T-cell (primary cell): ENCODE data around the gene PRR22. TPM values are rescaled to one million over a fixed set of nuclear protein-coding genes. Genes with fewer than 3 reads are reported as not detected.

Source experiments
- ATAC-seq, 4 experiments: fragments of 200-7000 bp in 3 of 4; fragments of 150-1000 bp in 1 of 4; cut with Tn5 transposase; replicated peaks in 1 of 4; 1 replicate in 3 of 4; 2 replicates in 1 of 4; pipeline ENCODE4 v1.10.0; 2021; ENCODE audit warnings: moderate library complexity in 3 of 4, mild to moderate bottlenecking in 2 of 4, moderate number of reproducible peaks in 1 of 4
- CTCF ChIA-PET, 2 donors: fragments of 300-600 bp; sonication (Branson Sonifier 250); formaldehyde crosslinking; loops; one replicate each; lab custom pipeline; 2022; ENCODE audit warnings: antibody characterized with exemption in 2 of 2; lab: Charles Lee
- POLR2A ChIA-PET, 2 donors: fragments of 300-600 bp; sonication (Branson Sonifier 250); formaldehyde crosslinking; loops; one replicate each; lab custom pipeline; 2022; ENCODE audit warnings: antibody characterized with exemption in 2 of 2; lab: Charles Lee
- DNase-seq, 35 experiments: peaks; one replicate each; pipeline versions ENCODE4 v3.0.0 to v3.0.0-alpha.2; 2013 to 2023
- H3K27ac ChIP-seq: one replicate; pipeline ENCODE4 v1.5.1; 2013; ENCODE audit warnings: low read length
- H3K27me3 ChIP-seq, 2 experiments: replicated peaks in 1 of 2; 1 replicate in 1 of 2; 2 replicates in 1 of 2; pipeline versions ENCODE4 v1.6.1 to v1.7.0; 2013; ENCODE audit warnings: low read length in 1 of 2, mixed read lengths in 1 of 2; ENCODE audit not compliant: control insufficient read depth in 2 of 2, insufficient read depth in 2 of 2; ENCODE audit errors: extremely low read depth in 1 of 2
- H3K36me3 ChIP-seq, 2 donors: 1 replicate in 1 of 2; 2 replicates in 1 of 2; pipeline versions ENCODE4 v1.6.1 to v1.7.0; 2013; ENCODE audit warnings: low read length in 1 of 2; ENCODE audit not compliant: control insufficient read depth in 2 of 2, insufficient read depth in 1 of 2; ENCODE audit errors: extremely low read depth in 1 of 2
- H3K4me1 ChIP-seq, 2 experiments: 1 replicate in 1 of 2; 2 replicates in 1 of 2; pipeline versions ENCODE4 v1.6.1 to v1.7.0; 2013; ENCODE audit warnings: low read length in 2 of 2, mixed read lengths in 1 of 2; ENCODE audit not compliant: insufficient read depth in 2 of 2, control insufficient read depth in 1 of 2; ENCODE audit errors: extremely low read depth in 1 of 2
- H3K4me3 ChIP-seq, 2 donors: 1 replicate in 1 of 2; 2 replicates in 1 of 2; pipeline versions ENCODE4 v1.5.1 to v1.7.0; 2013; ENCODE audit warnings: mild to moderate bottlenecking in 2 of 2, low read length in 1 of 2, moderate library complexity in 1 of 2; ENCODE audit not compliant: control insufficient read depth in 1 of 2; ENCODE audit errors: extremely low read depth in 1 of 2
- H3K9me3 ChIP-seq: 2 replicates; pipeline ENCODE4 v1.7.0; 2013
- H3K27ac Mint-ChIP-seq, 2 donors: one replicate each; pipeline ENCODE4 v1.8.0; 2020 to 2021; ENCODE audit warnings: mild to moderate bottlenecking in 2 of 2, mixed read lengths in 2 of 2
- H3K27me3 Mint-ChIP-seq, 2 donors: one replicate each; pipeline ENCODE4 v1.8.0; 2021 to 2022; ENCODE audit warnings: mixed read lengths in 2 of 2
- H3K36me3 Mint-ChIP-seq: one replicate; pipeline ENCODE4 v1.8.0; 2021; ENCODE audit warnings: mixed read lengths
- H3K4me1 Mint-ChIP-seq, 3 donors: one replicate each; pipeline ENCODE4 v1.8.0; 2020 to 2022; ENCODE audit warnings: mixed read lengths in 3 of 3, mild to moderate bottlenecking in 1 of 3
- H3K4me3 Mint-ChIP-seq, 3 donors: one replicate each; pipeline ENCODE4 v1.8.0; 2020 to 2022; ENCODE audit warnings: mild to moderate bottlenecking in 3 of 3, mixed read lengths in 3 of 3, moderate library complexity in 3 of 3
- H3K9me3 Mint-ChIP-seq, 3 donors: one replicate each; pipeline ENCODE4 v1.8.0; 2020 to 2022; ENCODE audit warnings: mixed read lengths in 3 of 3
- WGBS: methylation state at CpG from one replicate; pipeline ENCODE4 v1.1.5; 2013; ENCODE audit warnings: missing lambda C conversion rate; ENCODE audit not compliant: insufficient coverage; 5-methylcytosine and 5-hydroxymethylcytosine counted together
- total RNA-seq, 35 experiments: library from RNA in 6 of 35; stranded (reverse) in 6 of 35; fragments of 120-200 nt in 1 of 35; gene quantifications; one replicate each; pipeline versions ENCODE4 v1.2.1 to v1.2.4 and lab custom pipeline; 2013 to 2026

PRR22 gene
- total RNA-seq, 5 donors from 2014 or later (not counting 1 experiment from before 2014, with no cell fraction given) = 4.7 to 6.0 (median 5.5) TPM

DNA sequence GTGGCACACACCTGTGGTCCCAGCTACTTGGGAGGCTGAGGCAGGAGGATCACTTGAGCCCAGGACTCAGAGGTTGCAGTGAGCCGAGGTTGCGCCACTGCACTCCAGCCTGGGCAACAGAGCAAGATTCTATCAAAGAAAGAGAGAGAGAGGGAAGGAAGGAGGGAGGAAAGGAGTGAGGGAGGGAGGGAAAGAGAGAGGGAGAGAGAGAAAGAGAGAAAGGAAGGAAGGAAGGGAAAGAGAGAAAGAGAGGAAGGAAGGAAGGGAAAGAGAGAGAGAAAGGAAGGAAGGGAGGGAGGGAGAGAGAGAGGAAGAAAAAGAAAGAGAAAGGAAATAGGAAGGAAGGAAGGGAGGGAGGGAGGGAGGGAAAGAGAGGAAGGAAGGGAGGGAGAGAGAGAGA is 32.7 kb upstream of the PRR22 start:
- no peak overlapping the region for H3K27ac Mint-ChIP-seq
- ATAC-seq (no peak), DNase-seq (no peak)
- H3K4me3 Mint-ChIP-seq = no peak overlapping the region
- no peaks in the 10 kb centered on the region for H3K9me3 Mint-ChIP-seq
- CTCF ChIA-PET = no interaction called here
- Histone ChIP-seq H3K27me3 (peaks cover 0 to 15% of the 10 kb centered on the region in 2 experiments), H3K4me3 (no peak overlapping the region), H3K9me3 (no peaks in the 10 kb centered on the region), H3K27ac (no peak overlapping the region), H3K36me3 (no peaks in the 10 kb centered on the region), H3K4me1 (no peaks in the 10 kb centered on the region)
- POLR2A ChIA-PET = no interaction called here
- no peaks in the 10 kb centered on the region for H3K36me3 Mint-ChIP-seq
- H3K4me1 Mint-ChIP-seq = no peaks in the 10 kb centered on the region
- peaks cover 1 to 8% of the 10 kb centered on the region in 2 donors for H3K27me3 Mint-ChIP-seq
- 83% methylated on average over 1 of the region's 2 CpGs for WGBS

GRCh38 chr19:5814852-5815246 is 30.3 kb upstream of the PRR22 start:
- Histone ChIP-seq H3K4me1 (no peaks in the 10 kb centered on the region), H3K27ac (no peak overlapping the region), H3K4me3 (no peak overlapping the region), H3K27me3 (peaks cover 0 to 15% of the 10 kb centered on the region in 2 experiments), H3K9me3 (no peaks in the 10 kb centered on the region), H3K36me3 (no peaks in the 10 kb centered on the region)
- DNase-seq (no peak), ATAC-seq (no peak)
- peaks cover 1 to 8% of the 10 kb centered on the region in 2 donors for H3K27me3 Mint-ChIP-seq
- no peak overlapping the region for H3K4me3 Mint-ChIP-seq
- 63% methylated on average over 4 of the region's 11 CpGs for WGBS
- no peaks in the 10 kb centered on the region for H3K36me3 Mint-ChIP-seq
- no peaks in the 10 kb centered on the region for H3K9me3 Mint-ChIP-seq
- no peak overlapping the region for H3K27ac Mint-ChIP-seq
- CTCF ChIA-PET = interaction anchor here in 1 of 2 donors (0.7 kb wide), 1 partner anchor 11 kb away, joined by 4 read pairs; no protein-coding TSS in a partner anchor
- POLR2A ChIA-PET = interaction anchor here in 1 of 2 donors (0.7 kb wide), 1 partner anchor 10 kb away, joined by 11 read pairs; no protein-coding TSS in a partner anchor
- H3K4me1 Mint-ChIP-seq = no peaks in the 10 kb centered on the region

DNA sequence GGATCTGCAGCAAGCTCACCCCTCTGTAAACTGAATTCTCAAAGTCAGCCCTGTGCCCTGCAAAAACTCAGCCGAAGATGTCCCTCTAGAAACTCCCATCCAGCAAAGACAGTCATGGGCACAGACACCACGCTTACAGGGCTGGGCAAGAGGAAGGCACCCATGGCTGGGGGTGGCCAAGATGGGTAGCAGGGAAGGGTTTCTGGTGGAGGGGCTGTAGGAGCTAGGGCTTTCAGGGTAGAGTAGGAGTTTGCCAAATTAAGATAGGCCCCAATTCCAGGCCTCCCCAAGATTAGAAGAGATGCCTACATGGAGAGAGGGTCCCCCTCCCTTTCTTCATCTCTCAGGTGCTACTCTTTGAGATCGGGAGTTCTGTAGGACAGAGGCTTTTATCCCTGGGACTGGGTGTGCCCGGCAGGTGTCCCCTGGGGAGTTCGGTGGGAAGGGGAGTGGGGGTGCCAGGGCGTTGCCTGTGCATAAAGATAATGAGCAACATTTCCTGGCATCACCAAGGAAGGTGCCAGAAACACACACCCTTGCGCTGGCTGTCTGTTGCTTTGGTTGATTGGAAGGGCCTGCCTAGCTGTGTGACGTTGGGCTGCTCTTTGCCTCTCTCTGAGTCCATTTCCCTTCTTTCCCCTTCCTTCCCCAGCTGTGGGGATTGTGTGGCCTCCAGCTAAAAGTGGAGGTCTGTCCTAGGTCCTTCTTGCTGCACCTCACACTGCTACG is 29.7 kb upstream of the PRR22 start:
- ChIA-PET POLR2A (no interaction called here), CTCF (no interaction called here)
- Mint-ChIP-seq H3K36me3 (no peaks in the 10 kb centered on the region), H3K9me3 (no peaks in the 10 kb centered on the region), H3K4me3 (no peak overlapping the region), H3K4me1 (no peaks in the 10 kb centered on the region), H3K27ac (no peak overlapping the region), H3K27me3 (peaks cover 1 to 8% of the 10 kb centered on the region in 2 donors)
- H3K4me1 ChIP-seq = no peaks in the 10 kb centered on the region
- DNase-seq = no peak
- peaks cover 0 to 15% of the 10 kb centered on the region in 2 experiments for H3K27me3 ChIP-seq
- no peaks in the 10 kb centered on the region for H3K9me3 ChIP-seq
- no peaks in the 10 kb centered on the region for H3K36me3 ChIP-seq
- ATAC-seq = no peak
- no peak overlapping the region for H3K4me3 ChIP-seq
- H3K27ac ChIP-seq = no peak overlapping the region
- WGBS = 74% methylated on average over 5 of the region's 9 CpGs

- Mint-ChIP-seq H3K27me3 (no peaks in the 10 kb centered on the region), H3K27ac (no peak overlapping the region), H3K9me3 (no peaks in the 10 kb centered on the region), H3K4me1 (peaks cover 0 to 6% (median 0%) of the 10 kb centered on the region in 3 donors), H3K36me3 (no peaks in the 10 kb centered on the region), H3K4me3 (no peak overlapping the region)
- 92% methylated on average over 4 of the region's 4 CpGs for WGBS
- H3K4me3 ChIP-seq = no peak overlapping the region
- no peak overlapping the region for H3K27ac ChIP-seq
- ChIA-PET CTCF (interaction anchor here in 1 of 2 donors (1.0 kb wide), 1 partner anchor 17 kb away, joined by 3 read pairs; no protein-coding TSS in a partner anchor), POLR2A (no interaction called here)
- H3K4me1 ChIP-seq = no peaks in the 10 kb centered on the region
- H3K9me3 ChIP-seq = no peaks in the 10 kb centered on the region
- DNase-seq (no peak), ATAC-seq (no peak)
- H3K36me3 ChIP-seq = no peaks in the 10 kb centered on the region
- peaks cover 0 to 7% of the 10 kb centered on the region in 2 experiments for H3K27me3 ChIP-seq
Observed at GRCh38 chr19:5811117-5811516, 26.6 kb upstream of the PRR22 start.

DNA sequence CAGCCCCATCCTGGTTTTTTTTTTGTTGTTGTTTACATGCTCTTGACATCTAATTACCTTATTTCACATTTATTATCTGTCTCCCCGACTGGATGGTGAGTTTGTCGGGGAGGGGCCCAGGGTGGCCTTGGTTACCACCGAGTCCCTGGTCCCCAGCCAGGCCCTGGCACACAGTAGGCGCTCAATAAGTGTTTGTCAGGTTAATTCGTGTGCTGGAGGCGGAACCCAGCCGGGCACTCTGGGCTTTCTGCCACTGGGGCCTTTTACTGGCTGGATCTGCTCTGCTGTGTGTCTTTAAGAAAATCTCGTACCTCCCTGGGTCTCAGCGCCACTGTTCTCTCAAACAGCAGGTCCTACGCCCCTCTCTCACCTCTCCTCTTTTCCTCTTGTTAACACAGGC is 24.9 kb upstream of the PRR22 start:
- no peaks in the 10 kb centered on the region for H3K27me3 Mint-ChIP-seq
- Histone ChIP-seq H3K27ac (no peak overlapping the region), H3K4me1 (peaks cover under 1 to 10% of the 10 kb centered on the region in 2 experiments), H3K27me3 (peaks cover 0 to 13% of the 10 kb centered on the region in 2 experiments), H3K4me3 (no peak overlapping the region), H3K36me3 (no peaks in the 10 kb centered on the region), H3K9me3 (no peaks in the 10 kb centered on the region)
- ATAC-seq (no peak), DNase-seq (no peak)
- no peaks in the 10 kb centered on the region for H3K36me3 Mint-ChIP-seq
- WGBS = 84% methylated on average over 6 of the region's 10 CpGs
- H3K9me3 Mint-ChIP-seq = no peaks in the 10 kb centered on the region
- H3K27ac Mint-ChIP-seq = no peak overlapping the region
- H3K4me3 Mint-ChIP-seq = no peak overlapping the region
- CTCF ChIA-PET = interaction anchor here in 1 of 2 donors (0.6 kb wide), 2 partner anchors 27 to 527 kb away, joined by 3 to 4 read pairs; no protein-coding TSS in a partner anchor
- POLR2A ChIA-PET = no interaction called here
- peaks cover under 1 to 8% (median 2%) of the 10 kb centered on the region in 3 donors for H3K4me1 Mint-ChIP-seq

DNA sequence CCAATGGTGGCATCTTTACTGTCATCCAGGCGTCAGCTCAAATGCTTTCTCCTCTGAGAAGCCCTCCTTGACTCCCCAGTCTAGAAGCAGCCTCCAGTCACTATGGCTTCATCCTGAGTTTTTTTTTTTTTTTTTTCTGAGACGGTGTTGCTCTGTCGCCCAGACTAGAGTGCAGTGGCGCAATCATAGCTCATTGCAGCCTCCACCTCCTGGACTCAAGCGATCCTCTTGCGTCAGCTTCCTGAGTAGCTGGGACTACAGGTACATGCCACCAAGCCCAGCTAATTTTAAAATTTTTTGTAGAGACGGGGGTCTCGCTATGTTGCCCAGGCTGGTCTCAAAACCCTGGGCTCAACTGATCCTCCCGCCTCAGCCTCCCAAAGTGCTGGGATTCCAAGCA is 24.5 kb upstream of the PRR22 start:
- no peaks in the 10 kb centered on the region for H3K36me3 Mint-ChIP-seq
- H3K27me3 Mint-ChIP-seq = no peaks in the 10 kb centered on the region
- ChIA-PET CTCF (interaction anchor here in 1 of 2 donors (0.6 kb wide), 2 partner anchors 27 to 528 kb away, joined by 3 to 4 read pairs; no protein-coding TSS in a partner anchor), POLR2A (no interaction called here)
- no peaks in the 10 kb centered on the region for H3K36me3 ChIP-seq
- ATAC-seq (no peak), DNase-seq (no peak)
- H3K4me3 ChIP-seq = no peak overlapping the region
- H3K4me1 Mint-ChIP-seq = peaks cover 5 to 12% (median 6%) of the 10 kb centered on the region in 3 donors
- H3K27ac Mint-ChIP-seq = no peak overlapping the region
- peaks cover 0 to 16% of the 10 kb centered on the region in 2 experiments for H3K27me3 ChIP-seq
- H3K27ac ChIP-seq = no peak overlapping the region
- 92% methylated on average over 6 of the region's 9 CpGs for WGBS
- peaks cover 3 to 15% of the 10 kb centered on the region in 2 experiments for H3K4me1 ChIP-seq
- H3K9me3 Mint-ChIP-seq = no peaks in the 10 kb centered on the region
- no peak overlapping the region for H3K4me3 Mint-ChIP-seq
- H3K9me3 ChIP-seq = no peaks in the 10 kb centered on the region
